SK-N-SH (cell line): Measurements from ENCODE around the gene PTPN2. TPM values are rescaled to one million over a fixed set of nuclear protein-coding genes. Genes with fewer than 3 reads are reported as not detected.

Experiments used
- CTCF ChIA-PET: fragments of 300-600, 350-600 bp; formaldehyde crosslinking; extraction: SDS; loops from one replicate; lab custom pipeline; 2021; lab: Yijun Ruan, JAX
- POLR2A ChIA-PET: fragments of 350-600 bp; sonication (Branson Sonifier 250); formaldehyde crosslinking; extraction: SDS; loops from one replicate; lab custom pipeline; 2020; ENCODE audit warnings: antibody characterized with exemption, inconsistent platforms; lab: Yijun Ruan, JAX
- DNase-seq: peaks from one replicate; pipeline ENCODE4 v3.0.0; 2012
- H2AFZ ChIP-seq: fragments of 200-600 bp; sonication (generic); 2 replicates; pipeline ENCODE4 v1.8.1; 2016; ENCODE audit warnings: antibody characterized with exemption, mild to moderate bottlenecking, low read depth
- H3F3A ChIP-seq: fragments of 200-600 bp; sonication (generic); replicated peaks from 2 replicates; pipeline ENCODE3; 2016; ENCODE audit warnings: antibody characterized with exemption, mild to moderate bottlenecking; ENCODE audit not compliant: insufficient read depth
- H3K27ac ChIP-seq, 2 experiments: fragments of 200-500 bp in 1 of 2; fragments of 200-600 bp in 1 of 2; sonication (Bioruptor generic) in 1 of 2; sonication (generic), shearing (Covaris generic) in 1 of 2; 2 replicates each; pipeline versions ENCODE4 v1.5.1 to v1.6.1; 2014 to 2016; ENCODE audit warnings: low read depth in 2 of 2, inconsistent platforms in 1 of 2, low read length in 1 of 2, mild to moderate bottlenecking in 1 of 2, mixed read lengths in 1 of 2
- H3K27me3 ChIP-seq: fragments of 200-600 bp; sonication (generic), shearing (Covaris generic); 2 replicates; pipeline ENCODE4 v1.6.1; 2016; ENCODE audit warnings: mixed run types; ENCODE audit not compliant: insufficient read depth
- H3K36me3 ChIP-seq, 2 experiments: fragments of 200-500 bp in 1 of 2; fragments of 200-600 bp in 1 of 2; sonication (Bioruptor generic) in 1 of 2; sonication (generic) in 1 of 2; replicated peaks in 1 of 2; 2 replicates each; pipeline versions ENCODE3 to v1.5.1; 2014 to 2016; ENCODE audit warnings: low read length in 1 of 2, mild to moderate bottlenecking in 1 of 2; ENCODE audit not compliant: insufficient read depth in 2 of 2, control insufficient read depth in 1 of 2
- H3K4me1 ChIP-seq, 2 experiments: fragments of 200-500 bp in 1 of 2; fragments of 200-600 bp in 1 of 2; sonication (Bioruptor generic) in 1 of 2; sonication (generic), shearing (Covaris generic) in 1 of 2; 2 replicates each; pipeline versions ENCODE4 v1.5.1 to v1.6.1; 2014 to 2016; ENCODE audit warnings: low read depth in 1 of 2, low read length in 1 of 2, mixed run types in 1 of 2; ENCODE audit not compliant: insufficient read depth in 2 of 2, control insufficient read depth in 1 of 2
- H3K4me2 ChIP-seq: fragments of 200-600 bp; sonication (generic), shearing (Covaris generic); 2 replicates; pipeline ENCODE4 v1.6.1; 2017; ENCODE audit warnings: mixed run types
- H3K4me3 ChIP-seq, 2 experiments: fragments of 200-500 bp in 1 of 2; fragments of 200-600 bp in 1 of 2; sonication (Bioruptor generic) in 1 of 2; sonication (generic), shearing (Covaris generic) in 1 of 2; 2 replicates each; pipeline versions ENCODE4 v1.5.1 to v1.8.1; 2014 to 2016; ENCODE audit warnings: low read depth in 2 of 2, inconsistent platforms in 1 of 2, low read length in 1 of 2, mild to moderate bottlenecking in 1 of 2, mixed read lengths in 1 of 2, moderate library complexity in 1 of 2
- H3K79me2 ChIP-seq: fragments of 200-600 bp; sonication (generic); 2 replicates; pipeline ENCODE4 v1.8.1; 2017; ENCODE audit warnings: mild to moderate bottlenecking; ENCODE audit not compliant: insufficient read depth
- H3K9ac ChIP-seq: fragments of 200-600 bp; sonication (generic); 2 replicates; pipeline ENCODE4 v1.6.1; 2017; ENCODE audit warnings: mixed run types
- H3K9me2 ChIP-seq: fragments of 200-600 bp; sonication (generic); 2 replicates; pipeline ENCODE4 v1.6.1; 2017; ENCODE audit warnings: mixed run types
- H3K9me3 ChIP-seq: fragments of 200-600 bp; sonication (generic); 2 replicates; pipeline ENCODE4 v1.6.1; 2017; ENCODE audit warnings: mixed run types, mild to moderate bottlenecking, moderate library complexity
- H4K20me1 ChIP-seq: fragments of 200-600 bp; sonication (generic); 2 replicates; pipeline ENCODE4 v1.6.1; 2017; ENCODE audit warnings: mild to moderate bottlenecking, mixed run types; ENCODE audit not compliant: insufficient read depth
- CHD2 ChIP-seq: fragments of 150-350 bp; IDR thresholded peaks from 2 replicates; pipeline ENCODE4 v1.6.1; 2018; ENCODE audit warnings: low read length; ENCODE audit not compliant: partially characterized antibody
- EP300 ChIP-seq, 2 experiments: IDR thresholded peaks; 2 replicates each; pipeline versions ENCODE4 v1.4.0 to v1.6.1; 2012; ENCODE audit warnings: borderline replicate concordance in 1 of 2, low read depth in 1 of 2, low read length in 1 of 2
- FOSL2 ChIP-seq: IDR thresholded peaks from 2 replicates; pipeline ENCODE4 v1.4.0; 2012; ENCODE audit warnings: low read depth, mild to moderate bottlenecking, moderate library complexity, borderline replicate concordance
- IRF3 ChIP-seq: fragments of 150-350 bp; IDR thresholded peaks from 2 replicates; pipeline ENCODE4 v1.6.1; 2016; ENCODE audit warnings: mild to moderate bottlenecking, low read depth, low read length
- JUND ChIP-seq: IDR thresholded peaks from 2 replicates; pipeline ENCODE4 v1.4.0; 2012
- MXI1 ChIP-seq: IDR thresholded peaks from 2 replicates; pipeline ENCODE4 v1.6.1; 2012; ENCODE audit warnings: mild to moderate bottlenecking, low read depth, low read length, improper control_type of control experiment
- NRF1 ChIP-seq: IDR thresholded peaks from 2 replicates; pipeline ENCODE4 v1.6.1; 2012; ENCODE audit warnings: low read depth, mild to moderate bottlenecking, low read length
- POLR2AphosphoS5 ChIP-seq: IDR thresholded peaks from 2 replicates; pipeline ENCODE4 v1.6.1; 2012; ENCODE audit warnings: low read depth, low read length
- RAD21 ChIP-seq: IDR thresholded peaks from 2 replicates; pipeline ENCODE4 v1.6.1; 2012; ENCODE audit warnings: mild to moderate bottlenecking, low read length
- SMC3 ChIP-seq: IDR thresholded peaks from 2 replicates; pipeline ENCODE4 v1.6.1; 2012; ENCODE audit warnings: low read depth, low read length, improper control_type of control experiment
- TCF12 ChIP-seq: IDR thresholded peaks from 2 replicates; pipeline ENCODE4 v1.4.0; 2012
- TEAD4 ChIP-seq: IDR thresholded peaks from 2 replicates; pipeline ENCODE4 v1.4.0; 2012; ENCODE audit warnings: mild to moderate bottlenecking, borderline replicate concordance; ENCODE audit not compliant: insufficient read depth
- WGBS: methylation state at CpG from one replicate; pipeline ENCODE4 v1.1.6; 2017; ENCODE audit warnings: low lambda C conversion rate; 5-methylcytosine and 5-hydroxymethylcytosine counted together
- polyA plus RNA-seq, 3 experiments: library from polyadenylated mRNA; depleted of rRNA; stranded (reverse); fragments of >200 nt; gene quantifications; 2 replicates each; pipeline ENCODE4 v1.2.3, GENCODE V29; 2012

Gene PTPN2
- polyA plus RNA-seq, 1 of the 3 experiments (the other 2 are of a cell fraction) = 11.2 TPM

GRCh38 chr18:12884406-12885323 lies 628 bp upstream of the PTPN2 start:
- no peaks in the 10 kb centered on the region for H3K27me3 ChIP-seq
- no peaks in the 10 kb centered on the region for H3K9me3 ChIP-seq
- no peaks in the 10 kb centered on the region for H3K9me2 ChIP-seq
- peak overlapping the region; percentile 86 for H3K4me2 ChIP-seq
- peaks cover 8% of the 10 kb centered on the region for H3F3A ChIP-seq
- ChIA-PET POLR2A (interaction anchor here (1.3 kb wide), 1 partner anchor 154 kb away, joined by 4 read pairs; no protein-coding TSS in a partner anchor), CTCF (interaction anchor here (1.3 to 1.6 kb wide), 2 partner anchors 9 to 141 kb away, joined by 4 to 5 read pairs; no protein-coding TSS in a partner anchor)
- H3K4me3 ChIP-seq = peak overlapping the region; percentile 76 to 93
- peak overlapping the region; percentile 59 for H3K9ac ChIP-seq
- no peaks in the 10 kb centered on the region for H3K36me3 ChIP-seq
- H3K27ac ChIP-seq = peak overlapping the region; percentile 43 to 67; a peak in 3 of 4 replicates
- H3K4me1 ChIP-seq = peaks cover 0 to 10% of the 10 kb centered on the region in 2 experiments; a peak in 2 of 4 replicates
- WGBS = 28% methylated on average over 26 of the region's 35 CpGs
- peaks cover 11% of the 10 kb centered on the region for H4K20me1 ChIP-seq
- H2AFZ ChIP-seq = peak overlapping the region; percentile 76
- TF ChIP-seq FOSL2 = no peak
- no peak for TF ChIP-seq TEAD4
- no peak for TF ChIP-seq NRF1
- no peak for TF ChIP-seq CHD2
- TF ChIP-seq RAD21 = no peak
- TF ChIP-seq MXI1 = no peak
- TF ChIP-seq IRF3 = no peak
- DNase-seq = no peak
- peaks cover 39% of the 10 kb centered on the region for H3K79me2 ChIP-seq

- Histone ChIP-seq H3K4me1 (peaks cover 0 to 10% of the 10 kb centered on the region in 2 experiments; a peak in 2 of 4 replicates), H3K4me3 (peak overlapping the region; percentile 85 to 93), H3K27me3 (no peaks in the 10 kb centered on the region), H2AFZ (peak overlapping the region; percentile 44; the same call in 1 of the 2 replicates), H4K20me1 (peaks cover 17% of the 10 kb centered on the region), H3K4me2 (peak overlapping the region; percentile 86), H3K9me3 (no peaks in the 10 kb centered on the region), H3F3A (peaks cover 8% of the 10 kb centered on the region), H3K9me2 (no peaks in the 10 kb centered on the region), H3K9ac (peak overlapping the region; percentile 93), H3K36me3 (no peaks in the 10 kb centered on the region), H3K27ac (peak overlapping the region; percentile 96 to 99), H3K79me2 (peaks cover 52% of the 10 kb centered on the region)
- ChIA-PET POLR2A (interaction anchor here (0.6 to 1.5 kb wide), 14 partner anchors 19 to 811 kb away, joined by 3 to 5 read pairs (median 3); partner anchors contain the start of genes CEP76, PRELID3A and SEH1L), CTCF (interaction anchor here (1.2 to 1.3 kb wide), 2 partner anchors 10 to 51 kb away, joined by 4 to 5 read pairs; no protein-coding TSS in a partner anchor)
- no peak for DNase-seq
- 3% methylated on average over 5 of the region's 38 CpGs for WGBS
- TF ChIP-seq SMC3 = no peak
- TF ChIP-seq EP300 (IDR thresholded peaks at IDR 0.05; ENCODE audit: borderline replicate concordance in 1 of 2, low read depth in 1 of 2, low read length in 1 of 2) = no peak
- no peak for TF ChIP-seq RAD21
- TF ChIP-seq POLR2AphosphoS5 = no peak
- TF ChIP-seq FOSL2 = no peak
- TF ChIP-seq TCF12 = no peak
- no peak for TF ChIP-seq JUND
Measured at GRCh38 chr18:12883372-12883683, 709 bp downstream of the PTPN2 start.
